Ovary (tissue), 9 donors: Measurements from ENCODE around the gene SECISBP2L. TPM values are rescaled to one million over a fixed set of nuclear protein-coding genes. Genes with fewer than 3 reads are reported as not detected.
A peak's percentile ranks its signal among the peaks of the same experiment; 100 is the strongest.

Source experiments
- DNase-seq, 5 donors: peaks; one replicate each; pipeline ENCODE4 v3.0.0-alpha.2; 2019 to 2020
- H3K27ac ChIP-seq, 2 donors: fragments of 200-600 bp; one replicate each; pipeline versions ENCODE4 v1.5.1 to v1.8.0; 2019 to 2022
- H3K27me3 ChIP-seq: fragments of 200-600 bp; one replicate; pipeline ENCODE4 v1.8.0; 2022
- H3K36me3 ChIP-seq: fragments of 200-600 bp; sonication (generic); one replicate; pipeline ENCODE4 v1.5.1; 2019
- H3K4me1 ChIP-seq: one replicate; pipeline ENCODE4 v1.8.1; 2013; ENCODE audit warnings: mild to moderate bottlenecking, moderate library complexity; ENCODE audit not compliant: insufficient read depth
- H3K4me3 ChIP-seq: fragments of 200-600 bp; sonication (generic); one replicate; pipeline ENCODE4 v1.5.1; 2017
- H3K9me3 ChIP-seq, 2 donors: fragments of 200-600 bp in 1 of 2; sonication (generic) in 1 of 2; one replicate each; pipeline versions ENCODE4 v1.5.1 to v1.8.1; 2013 to 2019; ENCODE audit warnings: mild to moderate bottlenecking in 1 of 2, moderate library complexity in 1 of 2
- EP300 ChIP-seq: sonication (generic); formaldehyde crosslinking; IDR thresholded peaks from one replicate; pipeline ENCODE4 v1.6.1; 2017; ENCODE audit warnings: antibody characterized with exemption
- POLR2A ChIP-seq: fragments of 450-650 bp; IDR thresholded peaks from one replicate; pipeline ENCODE4 v1.6.1; 2017; ENCODE audit warnings: antibody characterized with exemption, mild to moderate bottlenecking, moderate library complexity
- WGBS, 3 donors: extraction: QIAGEN DNeasy Blood & Tissue Kit in 1 of 3; methylation state at CpG; one replicate each; pipeline versions ENCODE4 v1.1.5 to v1.1.7; 2013 to 2017; 5-methylcytosine and 5-hydroxymethylcytosine counted together
- intact Hi-C, 4 donors: fragments of 100-400 bp; cut with DNase I; formaldehyde crosslinking; loops; one replicate each; pipeline versions ENCODE4 v1.11.0 to v1.15.1; 2022 to 2023
- polyA plus RNA-seq, 2 donors: library from polyadenylated mRNA; stranded (reverse); fragments of 200-250 nt in 1 of 2; fragments of 350-450 nt in 1 of 2; fragmentation: Illumina TruSeq in 1 of 2; extraction: RNeasy Lipid Tissue Mini Kit (QIAGEN cat#74804) in 1 of 2; gene quantifications; one replicate each; pipeline ENCODE4 v1.2.3, GENCODE V29; 2013 to 2014
- total RNA-seq, 7 donors: library from RNA; depleted of rRNA in 2 of 7; stranded (reverse); fragments of >200 nt in 2 of 7; fragmentation: NEBNext Ultra II Directional in 3 of 7; extraction: Animal tissue kit (Norgen Biotek cat#: 25700) in 3 of 7; gene quantifications; one replicate each; pipeline versions ENCODE4 v1.1.0 to v1.2.4, GENCODE V29; 2016 to 2023
- TF ChIP-seq, protein P1 (sequence below), 3 donors: fragments of 450-650 bp in 2 of 3; fragments of 200-600 bp in 1 of 3; IDR thresholded peaks; one replicate each; pipeline versions ENCODE4 v1.5.1 to v1.8.0; 2016 to 2022; ENCODE audit warnings: antibody characterized with exemption in 3 of 3, mild to moderate bottlenecking in 1 of 3
- donor health status: DM: no; HTN: no; CAD: no; lungs with moderate emphysema.
- donor health status: DM: no; HTN: no; CAD: no.
- donor health status: Bipolar disorder and iron deficiency.
- donor health status: DM: yes; HTN: yes; CAD: no.
- donor health status: DM: no; HTN: no; CAD: no.
- donor health status: DM: yes; HTN: yes; CAD: no.

The SECISBP2L gene
- total and polyA plus RNA-seq, 9 donors = 13.1 to 47.0 (median 37.9) TPM

DNA sequence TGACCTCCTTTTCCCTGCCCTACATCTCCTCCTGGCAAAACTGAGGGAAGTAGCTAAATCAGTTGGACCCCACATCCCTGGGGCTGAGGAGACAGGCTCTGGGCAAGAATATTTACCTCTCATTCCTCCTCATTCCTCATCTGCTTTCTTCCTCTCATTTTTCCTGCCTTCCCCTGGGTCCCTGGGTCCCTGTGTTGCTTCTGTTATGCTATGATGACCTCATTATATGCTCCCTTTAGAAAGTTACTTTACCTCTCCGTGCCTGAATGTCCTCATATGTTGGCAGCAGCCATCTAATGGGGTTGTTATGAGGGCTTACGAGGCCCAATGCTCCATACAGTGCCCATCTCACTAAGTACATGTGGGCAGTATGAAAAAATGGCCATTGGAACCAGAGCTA, 81.3 kb downstream of the SECISBP2L start:
- no peak for DNase-seq
- Histone ChIP-seq H3K4me3 (no peak overlapping the region), H3K9me3 (no peaks in the 10 kb centered on the region), H3K27me3 (no peaks in the 10 kb centered on the region), H3K36me3 (no peaks in the 10 kb centered on the region), H3K27ac (no peak overlapping the region), H3K4me1 (peaks cover 2% of the 10 kb centered on the region)
- intact Hi-C loops = loop anchor here in 1 of 4 donors (10.0 kb wide), 1 partner anchor 60 kb away; no protein-coding TSS in a partner anchor
- TF ChIP-seq POLR2A (no peak), EP300 (no peak)
- TF ChIP-seq, protein P1, sequence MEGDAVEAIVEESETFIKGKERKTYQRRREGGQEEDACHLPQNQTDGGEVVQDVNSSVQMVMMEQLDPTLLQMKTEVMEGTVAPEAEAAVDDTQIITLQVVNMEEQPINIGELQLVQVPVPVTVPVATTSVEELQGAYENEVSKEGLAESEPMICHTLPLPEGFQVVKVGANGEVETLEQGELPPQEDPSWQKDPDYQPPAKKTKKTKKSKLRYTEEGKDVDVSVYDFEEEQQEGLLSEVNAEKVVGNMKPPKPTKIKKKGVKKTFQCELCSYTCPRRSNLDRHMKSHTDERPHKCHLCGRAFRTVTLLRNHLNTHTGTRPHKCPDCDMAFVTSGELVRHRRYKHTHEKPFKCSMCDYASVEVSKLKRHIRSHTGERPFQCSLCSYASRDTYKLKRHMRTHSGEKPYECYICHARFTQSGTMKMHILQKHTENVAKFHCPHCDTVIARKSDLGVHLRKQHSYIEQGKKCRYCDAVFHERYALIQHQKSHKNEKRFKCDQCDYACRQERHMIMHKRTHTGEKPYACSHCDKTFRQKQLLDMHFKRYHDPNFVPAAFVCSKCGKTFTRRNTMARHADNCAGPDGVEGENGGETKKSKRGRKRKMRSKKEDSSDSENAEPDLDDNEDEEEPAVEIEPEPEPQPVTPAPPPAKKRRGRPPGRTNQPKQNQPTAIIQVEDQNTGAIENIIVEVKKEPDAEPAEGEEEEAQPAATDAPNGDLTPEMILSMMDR (IDR thresholded peaks at IDR 0.05) = no peak
- 82 to 91% (median 82%) methylated on average over 2 of the region's 2 CpGs for WGBS, 3 donors

DNA sequence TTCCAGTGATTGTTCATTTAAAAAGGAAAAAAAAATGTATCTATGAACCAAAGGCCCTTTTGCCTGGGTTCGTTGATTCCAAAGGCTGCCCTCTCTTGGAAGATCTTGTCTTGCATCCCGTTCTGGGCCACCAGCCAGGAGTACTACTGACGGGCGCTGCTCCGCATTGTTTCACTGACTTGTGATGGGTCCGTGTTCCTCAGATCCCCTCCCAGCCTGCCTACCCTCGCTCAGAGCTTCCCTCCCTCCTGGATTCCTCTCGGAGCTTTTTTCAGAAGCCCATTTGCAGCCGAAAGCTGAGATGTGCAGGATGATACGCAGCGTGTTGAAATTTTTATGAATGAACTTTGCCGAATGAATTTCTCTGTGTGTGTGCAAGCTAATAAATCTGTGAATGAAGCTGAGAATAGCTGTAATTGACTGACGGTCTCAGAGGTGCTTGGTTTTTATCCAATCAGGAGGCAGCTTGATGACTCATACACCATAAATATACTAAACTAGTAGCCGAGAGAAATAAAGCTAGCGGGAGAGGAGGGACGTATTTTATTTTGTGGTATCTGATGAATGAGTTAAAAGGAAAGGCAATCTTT, 82.6 kb downstream of the SECISBP2L start, which contains the start of gene SHC4:
Gene SHC4, minus strand, starts transcription at position 396 of the 590 bp plus-strand sequence. CDS start 904 bp downstream, outside the sequence.
- Histone ChIP-seq H3K27ac (no peak within 1 kb of the TSS), H3K4me3 (peak within 1 kb of the TSS; percentile 27), H3K9me3 (no peaks in the 10 kb centered on the region), H3K27me3 (no peaks in the 10 kb centered on the region), H3K36me3 (no peaks in the 10 kb centered on the region), H3K4me1 (peaks cover 2% of the 10 kb centered on the region)
- intact Hi-C loops = loop anchor here in 1 of 4 donors (10.0 kb wide), 1 partner anchor 59 kb away; no protein-coding TSS in a partner anchor
- peak; percentile 42 to 67 (median 62) for DNase-seq
- WGBS, 3 donors = 0 to 1% (median 1%) methylated on average over 16 of the region's 16 CpGs
- TF ChIP-seq EP300 (no peak), POLR2A (no peak)
- TF ChIP-seq, protein P1 (IDR thresholded peaks at IDR 0.05) = no peak

DNA sequence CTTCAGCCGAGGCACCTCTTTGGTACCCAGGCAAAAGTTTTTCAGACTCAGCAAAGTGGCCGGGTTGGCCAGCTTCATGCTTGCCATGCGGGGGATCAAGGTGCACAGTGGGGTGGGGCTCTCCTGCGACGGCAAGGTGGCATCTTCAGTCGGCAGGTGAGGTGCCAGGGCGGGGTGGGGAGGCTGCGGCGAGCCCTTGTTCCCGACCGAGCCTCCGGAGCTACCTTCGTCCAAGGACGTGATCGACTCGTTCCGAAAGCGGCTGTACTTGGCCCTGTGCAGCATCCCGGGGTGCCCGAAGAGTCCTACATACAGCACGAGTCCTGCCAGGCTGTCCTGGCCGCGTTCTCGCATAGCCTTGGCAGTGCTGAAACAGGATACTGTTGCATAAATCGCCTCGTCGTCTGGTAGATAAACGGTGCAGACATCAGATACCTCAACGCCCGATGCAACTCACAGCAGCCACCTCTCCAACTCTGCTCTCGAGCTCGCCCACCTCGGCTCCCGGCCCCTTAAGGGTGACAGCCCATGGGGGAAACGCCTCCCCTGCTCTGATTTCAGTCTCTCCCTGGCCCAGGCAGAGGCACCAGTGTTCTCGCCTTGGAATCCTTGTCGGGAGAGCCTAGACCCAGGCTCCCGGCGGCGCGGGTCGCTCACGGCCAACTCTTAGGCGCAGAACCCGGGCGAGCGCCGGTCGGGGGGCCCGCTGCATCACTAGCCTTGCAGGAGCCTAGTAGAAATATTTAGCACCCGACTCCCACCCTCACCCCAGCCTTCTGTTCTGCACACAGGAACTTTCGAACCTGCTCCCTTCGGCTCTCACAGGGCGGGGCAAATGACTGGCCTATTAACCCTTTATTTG, 83.4 kb downstream of the SECISBP2L start:
- H3K9me3 ChIP-seq = no peaks in the 10 kb centered on the region
- no peak for TF ChIP-seq EP300
- TF ChIP-seq POLR2A = no peak
- TF ChIP-seq, protein P1 (IDR thresholded peaks at IDR 0.05) = no peak
- H3K27me3 ChIP-seq = no peaks in the 10 kb centered on the region
- H3K27ac ChIP-seq = no peak overlapping the region
- peaks cover 2% of the 10 kb centered on the region for H3K4me1 ChIP-seq
- intact Hi-C loops = loop anchor here in 1 of 4 donors (10.0 kb wide), 1 partner anchor 58 kb away; no protein-coding TSS in a partner anchor
- peak in 2 of 5 donors; percentile 29 to 40 for DNase-seq
- 5 to 7% (median 7%) methylated on average over 49 to 54 of the region's 54 CpGs for WGBS, 3 donors
- peak overlapping the region; percentile 27 for H3K4me3 ChIP-seq
- H3K36me3 ChIP-seq = no peaks in the 10 kb centered on the region

DNA sequence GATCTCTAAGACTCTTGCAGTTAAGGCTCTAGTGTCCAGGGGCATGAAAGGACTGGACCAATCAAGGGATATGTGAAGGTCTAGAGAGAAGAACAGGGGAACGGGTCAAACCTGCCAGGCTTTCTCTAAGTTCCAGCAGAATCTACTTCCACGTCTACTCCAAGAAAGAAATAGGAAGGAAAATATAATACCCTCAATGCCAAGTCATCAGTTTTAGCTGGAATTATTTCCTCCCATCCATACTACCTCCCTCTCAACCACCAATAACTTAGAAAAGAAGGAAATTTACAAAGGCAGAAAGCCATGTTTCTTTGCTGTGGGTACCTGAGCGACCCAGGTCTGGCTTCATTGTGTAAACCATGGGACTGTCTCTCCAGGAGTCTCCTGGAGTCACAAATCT, 90.3 kb downstream of the SECISBP2L start:
- Histone ChIP-seq H3K27ac (no peak overlapping the region), H3K36me3 (no peaks in the 10 kb centered on the region), H3K9me3 (no peaks in the 10 kb centered on the region), H3K27me3 (no peaks in the 10 kb centered on the region), H3K4me3 (no peak overlapping the region), H3K4me1 (no peaks in the 10 kb centered on the region)
- DNase-seq = no peak
- no peak for TF ChIP-seq POLR2A
- TF ChIP-seq EP300 = no peak
- TF ChIP-seq, protein P1 (IDR thresholded peaks at IDR 0.05) = no peak
- WGBS, 3 donors = 81 to 92% (median 81%) methylated on average over 3 of the region's 3 CpGs
- intact Hi-C loops = no loop called here
